Thoracic aorta (tissue), 2 donors: ENCODE data around the gene HKDC1. TPM values are rescaled to one million over a fixed set of nuclear protein-coding genes. Genes with fewer than 3 reads are reported as not detected.

Source experiments
- ATAC-seq: fragments of 150-250 bp; one replicate; pipeline ENCODE4 v1.8.0; 2017; ENCODE audit warnings: low read depth; ENCODE audit not compliant: insufficient number of reproducible peaks, low FRiP score
- DNase-seq: peaks from one replicate; pipeline ENCODE4 v3.0.0-alpha.2; 2020; ENCODE audit warnings: low spot score
- H3K27ac ChIP-seq, 2 donors: fragments of 200-600 bp; sonication (generic); 1 replicate in 1 of 2; 2 replicates in 1 of 2; pipeline ENCODE4 v1.5.1; 2016; ENCODE audit warnings: mild to moderate bottlenecking in 2 of 2, moderate library complexity in 2 of 2
- H3K27me3 ChIP-seq: fragments of 200-600 bp; sonication (generic); replicated peaks from 2 replicates; pipeline ENCODE4 v1.6.0; 2016; ENCODE audit warnings: mild to moderate bottlenecking; ENCODE audit not compliant: insufficient read depth
- H3K36me3 ChIP-seq: fragments of 200-600 bp; sonication (generic); one replicate; pipeline ENCODE4 v1.5.1; 2016
- H3K4me1 ChIP-seq, 2 donors: fragments of 200-600 bp; sonication (generic); 1 replicate in 1 of 2; 2 replicates in 1 of 2; pipeline versions ENCODE4 v1.5.1 to v1.6.0; 2016; ENCODE audit warnings: low read depth in 2 of 2, mild to moderate bottlenecking in 1 of 2; ENCODE audit not compliant: control insufficient read depth in 1 of 2
- H3K4me3 ChIP-seq: fragments of 200-600 bp; sonication (generic); 2 replicates; pipeline ENCODE4 v1.5.1; 2016; ENCODE audit warnings: mild to moderate bottlenecking
- H3K9me3 ChIP-seq: fragments of 200-600 bp; sonication (generic); 2 replicates; pipeline ENCODE4 v1.5.1; 2016
- CTCF ChIP-seq: fragments of 200-600 bp; sonication (generic); IDR thresholded peaks from one replicate; pipeline ENCODE4 v1.5.1; 2019; ENCODE audit warnings: antibody characterized with exemption
- total RNA-seq, 2 donors: library from RNA; depleted of rRNA; stranded (reverse); fragments of >200 nt; gene quantifications; one replicate each; pipeline versions ENCODE4 v1.1.0 to v1.2.3, GENCODE V29; 2016

HKDC1 gene
- total RNA-seq, 2 donors from 2014 or later: 0.14 TPM; not detected in 1

- H3K4me1 ChIP-seq: peaks cover 11 to 24% of the 10 kb centered on the region in 2 donors
- H3K27ac ChIP-seq: no peak overlapping the region
- H3K4me3 ChIP-seq: no peak overlapping the region
- no peak for TF ChIP-seq CTCF
- no peaks in the 10 kb centered on the region for H3K36me3 ChIP-seq
- H3K9me3 ChIP-seq: no peaks in the 10 kb centered on the region
- ATAC-seq (no peak), DNase-seq (no peak)
- no peaks in the 10 kb centered on the region for H3K27me3 ChIP-seq
Measured at GRCh38 chr10:69242852-69243212, 22.7 kb downstream of the HKDC1 start.

- Histone ChIP-seq H3K4me3 (no peak overlapping the region), H3K9me3 (no peaks in the 10 kb centered on the region), H3K27ac (no peak overlapping the region), H3K4me1 (peaks cover 9 to 18% of the 10 kb centered on the region in 2 donors), H3K27me3 (no peaks in the 10 kb centered on the region), H3K36me3 (no peaks in the 10 kb centered on the region)
- DNase-seq: no peak
- ATAC-seq: no peak
- no peak for TF ChIP-seq CTCF
Measured at GRCh38 chr10:69243817-69244216, 23.7 kb downstream of the HKDC1 start.

- no peak for TF ChIP-seq CTCF
- no peaks in the 10 kb centered on the region for H3K9me3 ChIP-seq
- no peaks in the 10 kb centered on the region for H3K36me3 ChIP-seq
- H3K4me1 ChIP-seq: no peaks in the 10 kb centered on the region
- no peak overlapping the region for H3K4me3 ChIP-seq
- H3K27ac ChIP-seq: no peak overlapping the region
- H3K27me3 ChIP-seq: no peaks in the 10 kb centered on the region
- DNase-seq: no peak
- ATAC-seq: no peak
Measured at GRCh38 chr10:69246036-69246435, 25.9 kb downstream of the HKDC1 start.

GRCh38 chr10:69246581-69247312, 26.6 kb downstream of the HKDC1 start:
- TF ChIP-seq CTCF: no peak
- Histone ChIP-seq H3K9me3 (no peaks in the 10 kb centered on the region), H3K27ac (no peak overlapping the region), H3K27me3 (no peaks in the 10 kb centered on the region), H3K36me3 (no peaks in the 10 kb centered on the region), H3K4me1 (no peaks in the 10 kb centered on the region), H3K4me3 (no peak overlapping the region)
- ATAC-seq: no peak
- DNase-seq: no peak

GRCh38 chr10:69247313-69247710, 27.2 kb downstream of the HKDC1 start:
- H3K36me3 ChIP-seq: no peaks in the 10 kb centered on the region
- H3K4me1 ChIP-seq: no peaks in the 10 kb centered on the region
- no peak overlapping the region for H3K27ac ChIP-seq
- DNase-seq (no peak), ATAC-seq (no peak)
- H3K27me3 ChIP-seq: no peaks in the 10 kb centered on the region
- no peak overlapping the region for H3K4me3 ChIP-seq
- no peaks in the 10 kb centered on the region for H3K9me3 ChIP-seq
- TF ChIP-seq CTCF: no peak
